LNCAP (cell line): ENCODE results near the gene DOCK11.
A peak's percentile ranks its signal among the peaks of the same experiment; 100 is the strongest.

Source experiments
- CTCF ChIP-seq: fragments of 450-650 bp; IDR thresholded peaks from 2 replicates; pipeline ENCODE4 v1.5.1; 2017; ENCODE audit warnings: mild to moderate bottlenecking

DOCK11 gene

GRCh38 chrX:118589227-118589626 is 93.6 kb downstream of the DOCK11 start:
- TF ChIP-seq CTCF = no peak

- TF ChIP-seq CTCF = no peak
Measured at GRCh38 chrX:118593407-118593806, 97.8 kb downstream of the DOCK11 start.

DNA sequence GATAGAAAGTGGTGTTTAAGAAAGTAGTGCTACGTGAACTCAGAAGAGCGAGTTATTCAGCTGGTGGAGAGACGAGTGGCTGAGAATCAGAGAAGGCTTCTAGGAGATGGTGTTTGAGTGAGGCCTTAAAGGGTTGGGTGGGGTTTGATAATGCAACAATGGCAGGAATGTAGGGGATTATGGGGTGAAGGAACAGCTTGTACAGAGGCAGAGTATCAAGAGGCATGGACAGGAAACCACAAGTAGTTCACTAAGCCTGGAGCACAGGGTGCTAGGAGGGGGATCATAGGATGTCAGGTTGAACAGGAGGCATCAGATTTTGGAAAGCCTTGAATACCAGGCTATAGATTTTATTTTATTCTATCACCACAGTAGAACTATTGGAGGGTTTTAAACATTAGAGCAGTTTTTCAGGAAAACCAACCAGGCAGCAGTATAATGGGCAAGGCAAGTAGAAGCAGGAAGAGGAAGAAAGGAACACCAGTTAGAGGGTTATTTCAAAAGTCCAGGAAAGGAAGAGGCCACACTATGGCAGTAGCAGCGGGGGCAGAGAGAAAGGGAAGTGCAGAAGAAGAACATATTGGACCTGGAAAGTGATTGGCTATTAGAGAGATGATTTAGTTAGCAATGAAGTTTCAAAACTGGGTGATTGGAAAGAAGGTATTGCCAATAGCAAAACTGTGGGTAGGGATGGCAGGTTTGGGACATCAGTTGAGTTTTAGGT is 99.2 kb downstream of the DOCK11 start:
- TF ChIP-seq CTCF = no peak

- no peak for TF ChIP-seq CTCF
Measured at GRCh38 chrX:118595501-118596042, 100.0 kb downstream of the DOCK11 start.

DNA sequence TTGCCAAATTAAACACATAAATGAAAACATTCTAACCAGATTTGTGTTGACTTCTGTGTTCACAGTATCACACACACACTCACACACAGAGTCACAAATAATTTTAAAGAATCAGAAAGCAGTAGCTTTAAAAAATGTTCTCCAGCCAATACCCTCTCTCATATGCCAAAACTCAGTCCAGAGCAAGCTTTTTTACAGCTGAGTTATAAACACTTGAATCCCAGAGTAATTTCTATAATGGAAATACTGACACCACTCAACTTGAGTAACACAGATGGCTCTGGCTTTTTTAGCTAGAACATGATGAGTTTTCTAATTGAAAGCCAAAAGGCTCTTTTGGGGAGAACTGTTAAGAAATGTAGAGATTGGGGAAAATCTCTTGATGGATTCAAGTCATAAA is 100.8 kb downstream of the DOCK11 start:
- TF ChIP-seq CTCF = no peak

DNA sequence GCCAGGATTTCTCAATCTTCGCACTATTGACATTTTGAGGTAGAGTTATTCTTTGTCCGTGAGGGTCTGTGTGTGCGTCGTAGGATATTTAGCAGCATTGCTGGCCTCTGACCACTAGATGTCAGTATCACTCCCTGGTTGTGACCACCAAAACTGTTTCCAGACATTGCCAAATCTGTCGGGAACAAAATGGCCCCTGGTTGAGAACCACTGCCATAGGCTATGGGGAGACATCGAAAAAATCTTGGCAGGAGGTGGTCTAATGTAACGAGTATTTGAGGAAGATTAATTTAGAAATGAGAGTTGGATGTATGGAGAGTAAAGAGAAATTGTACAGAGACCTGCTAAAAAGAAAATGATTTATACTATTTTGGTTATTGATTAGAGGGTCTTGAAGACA is 108.4 kb downstream of the DOCK11 start:
- TF ChIP-seq CTCF = peak; percentile 69

DNA sequence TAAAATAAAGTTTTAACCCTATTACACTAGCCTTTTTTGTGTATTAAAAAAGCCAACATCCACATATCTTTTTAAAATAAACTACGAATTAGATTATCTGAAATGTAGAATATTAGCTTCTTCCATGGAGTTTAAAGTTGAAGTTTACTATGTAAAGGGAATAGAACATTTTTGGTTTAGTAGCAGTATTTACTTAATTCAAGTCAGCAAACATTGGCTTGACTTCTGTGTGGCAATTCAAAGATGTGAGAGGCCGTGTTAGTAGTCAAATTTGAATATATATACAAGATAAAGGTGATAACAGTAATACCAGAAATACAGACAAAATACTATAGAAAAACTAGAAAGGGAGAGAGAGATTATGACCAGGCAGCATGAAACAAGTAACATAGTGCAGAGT is 116.7 kb downstream of the DOCK11 start:
- no peak for TF ChIP-seq CTCF
